H1 (cell line): ENCODE results near the gene SV2B. TPM values are rescaled to one million over a fixed set of nuclear protein-coding genes. Genes with fewer than 3 reads are reported as not detected.

Source experiments
- CHD7 ChIP-seq: fragments of 300-600 bp; sonication (generic); IDR thresholded peaks from 2 replicates; pipeline ENCODE4 v1.7.1; 2012; ENCODE audit warnings: low read length, moderate library complexity, mild to moderate bottlenecking, inconsistent platforms; ENCODE audit not compliant: insufficient replicate concordance
- polyA plus RNA-seq, 7 experiments: library from polyadenylated mRNA; depleted of rRNA in 3 of 7; stranded (reverse) in 5 of 7; unstranded in 2 of 7; fragments of >200 nt in 5 of 7; fragments of 200-250 nt in 2 of 7; gene quantifications; 1 replicate in 5 of 7; 2 replicates in 1 of 7; 4 replicates in 1 of 7; pipeline versions ENCODE4 v1.2.1 to v1.2.3, GENCODE V29; 2011 to 2013; ENCODE audit warnings: missing spikeins in 2 of 7, mixed read lengths in 2 of 7
- total RNA-seq: library from RNA; stranded (reverse); fragmentation: NEBNext Ultra II Directional; extraction: Animal tissue kit (Norgen Biotek cat#: 25700); gene quantifications from 2 replicates; pipeline ENCODE4 v1.2.1, GENCODE V29; 2021
- TF ChIP-seq, protein P1 (sequence below): IDR thresholded peaks from 2 replicates; pipeline ENCODE4 v1.6.1; 2012; ENCODE audit warnings: inconsistent platforms

SV2B gene
- total and polyA plus RNA-seq, 2 of the 8 experiments (the other 6 are each of a cell fraction or from before 2014, with no cell fraction given), result 0.09 to 0.20 TPM

- TF ChIP-seq CHD7, result no peak
- TF ChIP-seq, protein P1, sequence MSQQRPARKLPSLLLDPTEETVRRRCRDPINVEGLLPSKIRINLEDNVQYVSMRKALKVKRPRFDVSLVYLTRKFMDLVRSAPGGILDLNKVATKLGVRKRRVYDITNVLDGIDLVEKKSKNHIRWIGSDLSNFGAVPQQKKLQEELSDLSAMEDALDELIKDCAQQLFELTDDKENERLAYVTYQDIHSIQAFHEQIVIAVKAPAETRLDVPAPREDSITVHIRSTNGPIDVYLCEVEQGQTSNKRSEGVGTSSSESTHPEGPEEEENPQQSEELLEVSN, result no peak
These were observed 152.7 kb downstream of the SV2B start (continued) for GRCh38 chr15:91252756-91253155.
